Memory B cell (primary cell): Measurements from ENCODE around the gene COL6A3.

Experiments
- ATAC-seq: fragments of 150-1000 bp; cut with Tn5 transposase; 2 replicates; pipeline ENCODE4 v1.10.0; 2021; ENCODE audit warnings: low read depth, mild to moderate bottlenecking, moderate library complexity
- DNase-seq, 2 donors: peaks; one replicate each; pipeline ENCODE4 v3.0.0; 2022; ENCODE audit warnings: low spot score in 2 of 2
- H3K27ac Mint-ChIP-seq: one replicate; pipeline ENCODE4 v1.8.0; 2022; ENCODE audit warnings: mild to moderate bottlenecking, moderate library complexity, mixed read lengths
- H3K27me3 Mint-ChIP-seq: one replicate; pipeline ENCODE4 v1.8.0; 2022; ENCODE audit warnings: mixed read lengths
- H3K36me3 Mint-ChIP-seq: one replicate; pipeline ENCODE4 v1.8.0; 2022; ENCODE audit warnings: mild to moderate bottlenecking, mixed read lengths
- H3K4me1 Mint-ChIP-seq: one replicate; pipeline ENCODE4 v1.8.0; 2022; ENCODE audit warnings: mixed read lengths
- H3K4me3 Mint-ChIP-seq: one replicate; pipeline ENCODE4 v1.8.0; 2022; ENCODE audit warnings: mild to moderate bottlenecking, moderate library complexity, mixed read lengths
- H3K9me3 Mint-ChIP-seq: one replicate; pipeline ENCODE4 v1.8.0; 2022; ENCODE audit warnings: mixed read lengths

The COL6A3 gene

GRCh38 chr2:237323656-237324055, 90.3 kb downstream of the COL6A3 start:
- DNase-seq (no peak), ATAC-seq (no peak)
- Mint-ChIP-seq H3K4me1 (no peaks in the 10 kb centered on the region), H3K27me3 (peaks cover 11% of the 10 kb centered on the region), H3K4me3 (no peak overlapping the region), H3K27ac (no peak overlapping the region), H3K9me3 (no peaks in the 10 kb centered on the region), H3K36me3 (no peaks in the 10 kb centered on the region)

- Mint-ChIP-seq H3K4me3 (no peak overlapping the region), H3K4me1 (no peaks in the 10 kb centered on the region), H3K9me3 (no peaks in the 10 kb centered on the region), H3K27me3 (peaks cover 11% of the 10 kb centered on the region), H3K36me3 (no peaks in the 10 kb centered on the region), H3K27ac (no peak overlapping the region)
- no peak for DNase-seq
- no peak for ATAC-seq
Measured at GRCh38 chr2:237322564-237322963, 91.4 kb downstream of the COL6A3 start.

- ATAC-seq (no peak), DNase-seq (no peak)
- Mint-ChIP-seq H3K27me3 (peaks cover 14% of the 10 kb centered on the region), H3K9me3 (no peaks in the 10 kb centered on the region), H3K4me1 (no peaks in the 10 kb centered on the region), H3K27ac (no peak overlapping the region), H3K36me3 (no peaks in the 10 kb centered on the region), H3K4me3 (no peak overlapping the region)
Measured at GRCh38 chr2:237321746-237322145, 92.2 kb downstream of the COL6A3 start.

GRCh38 chr2:237320801-237321560, 93.0 kb downstream of the COL6A3 start:
- Mint-ChIP-seq H3K4me1 (no peaks in the 10 kb centered on the region), H3K36me3 (no peaks in the 10 kb centered on the region), H3K9me3 (no peaks in the 10 kb centered on the region), H3K4me3 (no peak overlapping the region), H3K27ac (no peak overlapping the region), H3K27me3 (peaks cover 12% of the 10 kb centered on the region)
- DNase-seq (no peak), ATAC-seq (no peak)

GRCh38 chr2:237319887-237320286, 94.1 kb downstream of the COL6A3 start:
- peaks cover 12% of the 10 kb centered on the region for H3K27me3 Mint-ChIP-seq
- H3K4me1 Mint-ChIP-seq: no peaks in the 10 kb centered on the region
- H3K27ac Mint-ChIP-seq: no peak overlapping the region
- DNase-seq (no peak), ATAC-seq (no peak)
- H3K9me3 Mint-ChIP-seq: no peaks in the 10 kb centered on the region
- H3K4me3 Mint-ChIP-seq: no peak overlapping the region
- H3K36me3 Mint-ChIP-seq: no peaks in the 10 kb centered on the region

GRCh38 chr2:237319086-237319820, 94.7 kb downstream of the COL6A3 start:
- Mint-ChIP-seq H3K27me3 (peaks cover 10% of the 10 kb centered on the region), H3K27ac (no peak overlapping the region), H3K4me1 (no peaks in the 10 kb centered on the region), H3K4me3 (no peak overlapping the region), H3K36me3 (no peaks in the 10 kb centered on the region), H3K9me3 (no peaks in the 10 kb centered on the region)
- DNase-seq: no peak
- ATAC-seq: no peak

- Mint-ChIP-seq H3K4me1 (no peaks in the 10 kb centered on the region), H3K4me3 (no peak overlapping the region), H3K27ac (no peak overlapping the region), H3K9me3 (no peaks in the 10 kb centered on the region), H3K27me3 (peaks cover 8% of the 10 kb centered on the region), H3K36me3 (no peaks in the 10 kb centered on the region)
- ATAC-seq (no peak), DNase-seq (no peak)
Measured at GRCh38 chr2:237316339-237316738, 97.6 kb downstream of the COL6A3 start.

- ATAC-seq (no peak), DNase-seq (no peak)
- Mint-ChIP-seq H3K36me3 (no peaks in the 10 kb centered on the region), H3K4me3 (no peak overlapping the region), H3K4me1 (no peaks in the 10 kb centered on the region), H3K27me3 (peaks cover 8% of the 10 kb centered on the region), H3K27ac (no peak overlapping the region), H3K9me3 (no peaks in the 10 kb centered on the region)
Measured at GRCh38 chr2:237315829-237316225, 98.1 kb downstream of the COL6A3 start.

GRCh38 chr2:237315170-237315828, 98.7 kb downstream of the COL6A3 start:
- Mint-ChIP-seq H3K9me3 (no peaks in the 10 kb centered on the region), H3K4me3 (no peak overlapping the region), H3K27ac (no peak overlapping the region), H3K4me1 (no peaks in the 10 kb centered on the region), H3K27me3 (peaks cover 5% of the 10 kb centered on the region), H3K36me3 (no peaks in the 10 kb centered on the region)
- ATAC-seq: no peak
- no peak for DNase-seq

- H3K27ac Mint-ChIP-seq: no peak overlapping the region
- peaks cover 4% of the 10 kb centered on the region for H3K27me3 Mint-ChIP-seq
- H3K4me3 Mint-ChIP-seq: no peak overlapping the region
- H3K9me3 Mint-ChIP-seq: no peaks in the 10 kb centered on the region
- no peak for ATAC-seq
- H3K4me1 Mint-ChIP-seq: no peaks in the 10 kb centered on the region
- no peaks in the 10 kb centered on the region for H3K36me3 Mint-ChIP-seq
- no peak for DNase-seq
Measured at GRCh38 chr2:237314681-237315080, 99.3 kb downstream of the COL6A3 start.

- H3K27me3 Mint-ChIP-seq: peaks cover 4% of the 10 kb centered on the region
- no peak overlapping the region for H3K27ac Mint-ChIP-seq
- no peak for DNase-seq
- peaks cover under 1% of the 10 kb centered on the region for H3K9me3 Mint-ChIP-seq
- no peak for ATAC-seq
- H3K36me3 Mint-ChIP-seq: no peaks in the 10 kb centered on the region
- no peaks in the 10 kb centered on the region for H3K4me1 Mint-ChIP-seq
- H3K4me3 Mint-ChIP-seq: no peak overlapping the region
Measured at GRCh38 chr2:237314198-237314597, 99.8 kb downstream of the COL6A3 start.

- Mint-ChIP-seq H3K27me3 (peaks cover 2% of the 10 kb centered on the region), H3K36me3 (no peaks in the 10 kb centered on the region), H3K4me1 (no peaks in the 10 kb centered on the region), H3K9me3 (peaks cover 2% of the 10 kb centered on the region), H3K27ac (no peak overlapping the region), H3K4me3 (no peak overlapping the region)
- DNase-seq: no peak
- no peak for ATAC-seq
Measured at GRCh38 chr2:237312021-237312755, 101.8 kb downstream of the COL6A3 start.

GRCh38 chr2:237310515-237311114, 103.3 kb downstream of the COL6A3 start:
- Mint-ChIP-seq H3K27me3 (peaks cover 7% of the 10 kb centered on the region), H3K4me1 (no peaks in the 10 kb centered on the region), H3K27ac (no peak overlapping the region), H3K4me3 (no peak overlapping the region), H3K9me3 (peaks cover 4% of the 10 kb centered on the region), H3K36me3 (no peaks in the 10 kb centered on the region)
- DNase-seq (no peak), ATAC-seq (no peak)
